ENCODE results near the gene OCEL1. TPM values are rescaled to one million over a fixed set of nuclear protein-coding genes. Genes with fewer than 3 reads are reported as not detected.

Gene OCEL1
- total and polyA plus RNA-seq, 2 of the 13 experiments (the other 11 are each of a cell fraction or from before 2014, with no cell fraction given): 10.6 to 17.2 TPM

DNA sequence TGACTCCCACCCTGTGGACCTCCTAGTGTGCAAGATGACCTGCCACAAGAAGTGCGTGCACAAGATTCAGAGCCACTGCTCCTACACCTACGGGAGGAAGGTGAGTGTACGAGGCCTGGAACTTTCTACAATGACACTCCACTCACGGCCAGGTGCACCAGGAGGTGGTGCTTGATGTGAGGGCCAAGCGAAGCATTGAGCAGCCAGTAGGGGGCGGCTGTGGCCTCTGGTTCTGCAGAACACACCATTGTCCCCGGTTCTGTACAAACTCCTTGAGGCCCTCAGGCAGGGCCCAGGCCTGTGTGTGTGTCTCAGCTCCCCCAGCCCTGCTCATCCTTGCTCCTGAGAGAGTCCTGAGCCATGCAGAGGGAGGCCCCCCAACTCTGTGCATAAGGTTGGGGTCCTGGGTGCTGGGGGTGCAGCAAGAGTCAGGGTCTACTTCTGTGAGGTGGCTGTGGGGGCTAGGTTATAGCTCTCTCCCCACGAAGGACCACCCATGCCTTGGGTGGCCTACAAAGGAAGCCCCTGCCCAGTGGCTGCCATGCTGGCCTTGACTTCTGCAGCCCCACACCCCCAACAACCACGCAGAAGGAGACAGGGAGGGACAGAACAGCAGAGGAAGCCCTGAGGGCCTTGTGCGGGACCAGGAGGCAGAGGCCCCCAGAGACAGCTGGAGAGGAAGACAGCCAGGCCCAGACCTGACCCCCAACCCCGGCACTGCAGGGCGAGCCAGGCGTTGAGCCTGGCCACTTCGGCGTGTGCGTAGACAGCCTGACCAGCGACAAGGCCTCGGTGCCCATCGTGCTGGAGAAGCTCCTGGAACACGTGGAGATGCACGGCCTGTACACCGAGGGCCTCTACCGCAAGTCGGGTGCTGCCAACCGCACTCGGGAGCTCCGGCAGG is 20.5 kb upstream of the OCEL1 start (continued):
- TF ChIP-seq, protein P1, sequence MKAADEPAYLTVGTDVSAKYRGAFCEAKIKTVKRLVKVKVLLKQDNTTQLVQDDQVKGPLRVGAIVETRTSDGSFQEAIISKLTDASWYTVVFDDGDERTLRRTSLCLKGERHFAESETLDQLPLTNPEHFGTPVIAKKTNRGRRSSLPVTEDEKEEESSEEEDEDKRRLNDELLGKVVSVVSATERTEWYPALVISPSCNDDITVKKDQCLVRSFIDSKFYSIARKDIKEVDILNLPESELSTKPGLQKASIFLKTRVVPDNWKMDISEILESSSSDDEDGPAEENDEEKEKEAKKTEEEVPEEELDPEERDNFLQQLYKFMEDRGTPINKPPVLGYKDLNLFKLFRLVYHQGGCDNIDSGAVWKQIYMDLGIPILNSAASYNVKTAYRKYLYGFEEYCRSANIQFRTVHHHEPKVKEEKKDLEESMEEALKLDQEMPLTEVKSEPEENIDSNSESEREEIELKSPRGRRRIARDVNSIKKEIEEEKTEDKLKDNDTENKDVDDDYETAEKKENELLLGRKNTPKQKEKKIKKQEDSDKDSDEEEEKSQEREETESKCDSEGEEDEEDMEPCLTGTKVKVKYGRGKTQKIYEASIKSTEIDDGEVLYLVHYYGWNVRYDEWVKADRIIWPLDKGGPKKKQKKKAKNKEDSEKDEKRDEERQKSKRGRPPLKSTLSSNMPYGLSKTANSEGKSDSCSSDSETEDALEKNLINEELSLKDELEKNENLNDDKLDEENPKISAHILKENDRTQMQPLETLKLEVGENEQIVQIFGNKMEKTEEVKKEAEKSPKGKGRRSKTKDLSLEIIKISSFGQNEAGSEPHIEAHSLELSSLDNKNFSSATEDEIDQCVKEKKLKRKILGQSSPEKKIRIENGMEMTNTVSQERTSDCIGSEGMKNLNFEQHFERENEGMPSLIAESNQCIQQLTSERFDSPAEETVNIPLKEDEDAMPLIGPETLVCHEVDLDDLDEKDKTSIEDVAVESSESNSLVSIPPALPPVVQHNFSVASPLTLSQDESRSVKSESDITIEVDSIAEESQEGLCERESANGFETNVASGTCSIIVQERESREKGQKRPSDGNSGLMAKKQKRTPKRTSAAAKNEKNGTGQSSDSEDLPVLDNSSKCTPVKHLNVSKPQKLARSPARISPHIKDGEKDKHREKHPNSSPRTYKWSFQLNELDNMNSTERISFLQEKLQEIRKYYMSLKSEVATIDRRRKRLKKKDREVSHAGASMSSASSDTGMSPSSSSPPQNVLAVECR (CRISPR knock-in tag; IDR thresholded peaks at IDR 0.05; ENCODE audit: borderline replicate concordance): no peak
- TF ChIP-seq SOX13 (IDR thresholded peaks at IDR 0.05): no peak
- no peak for TF ChIP-seq SOX13 (CRISPR knock-in tag; conservative IDR thresholded peaks at IDR 0.05 in 1 of 2, IDR thresholded peaks at IDR 0.05 in 1 of 2)
- no peak for TF ChIP-seq HOXA7 (CRISPR knock-in tag; IDR thresholded peaks at IDR 0.05)
- TF ChIP-seq TOE1 (CRISPR knock-in tag; IDR thresholded peaks at IDR 0.05): no peak
- no peak for TF ChIP-seq RFXANK (CRISPR knock-in tag; IDR thresholded peaks at IDR 0.05)
- no peak for TF ChIP-seq ZNF367 (CRISPR knock-in tag; IDR thresholded peaks at IDR 0.05; ENCODE audit: borderline replicate concordance)
- TF ChIP-seq FOXC1 (CRISPR knock-in tag; IDR thresholded peaks at IDR 0.05; ENCODE audit: borderline replicate concordance): no peak
- TF ChIP-seq HNF4A (CRISPR knock-in tag; IDR thresholded peaks at IDR 0.05): no peak
- TF ChIP-seq ZNF780A (CRISPR knock-in tag; IDR thresholded peaks at IDR 0.05): no peak
- TF ChIP-seq REXO4 (CRISPR knock-in tag; IDR thresholded peaks at IDR 0.05; ENCODE audit: borderline replicate concordance): no peak
- TF ChIP-seq ZNF570 (CRISPR knock-in tag; IDR thresholded peaks at IDR 0.05; ENCODE audit: borderline replicate concordance): no peak
- TF ChIP-seq NR2F1 (CRISPR knock-in tag; IDR thresholded peaks at IDR 0.05): no peak
- 0 out of 2 replicates have a peak, but pooled peaks have one; percentile 14 for TF ChIP-seq SAP130 (CRISPR knock-in tag; IDR thresholded peaks at IDR 0.05; ENCODE audit: low read depth)
- TF ChIP-seq ZNF251 (CRISPR knock-in tag; IDR thresholded peaks at IDR 0.05): no peak
- no peak for TF ChIP-seq MIXL1 (CRISPR knock-in tag; IDR thresholded peaks at IDR 0.05)
- TF ChIP-seq HOXA9 (CRISPR knock-in tag; IDR thresholded peaks at IDR 0.05; ENCODE audit: borderline replicate concordance): no peak
- TF ChIP-seq BCL6 (CRISPR knock-in tag; IDR thresholded peaks at IDR 0.05): no peak
- TF ChIP-seq NR2C2 (CRISPR knock-in tag; IDR thresholded peaks at IDR 0.05; ENCODE audit: borderline replicate concordance): no peak
- TF ChIP-seq ZNF556 (CRISPR knock-in tag; IDR thresholded peaks at IDR 0.05; ENCODE audit: borderline replicate concordance): no peak

All from HepG2 (cell line).